Upper lobe of left lung (tissue), 6 donors: ENCODE measurements around the gene SYT6. TPM values are rescaled to one million over a fixed set of nuclear protein-coding genes. Genes with fewer than 3 reads are reported as not detected.

Experiments used
- ATAC-seq, 2 donors: fragments of 200-7000 bp; cut with Tn5 transposase; one replicate each; pipeline ENCODE4 v1.9.1; 2022; ENCODE audit warnings: mild to moderate bottlenecking in 2 of 2, moderate library complexity in 2 of 2; ENCODE audit not compliant: low FRiP score in 2 of 2
- DNase-seq, 2 donors: peaks; one replicate each; pipeline ENCODE4 v3.0.0-alpha.2; 2019 to 2020
- H3K27ac ChIP-seq, 4 donors: fragments of 200-600 bp; sonication (generic); one replicate each; pipeline ENCODE4 v1.5.1; 2016 to 2019
- H3K27me3 ChIP-seq, 4 donors: fragments of 200-600 bp; sonication (generic); one replicate each; pipeline ENCODE4 v1.5.1; 2017 to 2019
- H3K36me3 ChIP-seq, 4 donors: fragments of 200-600 bp; sonication (generic); one replicate each; pipeline ENCODE4 v1.5.1; 2016 to 2019
- H3K4me1 ChIP-seq, 4 donors: fragments of 200-600 bp; sonication (generic); one replicate each; pipeline ENCODE4 v1.5.1; 2018 to 2019
- H3K4me3 ChIP-seq, 4 donors: fragments of 200-600 bp; sonication (generic); one replicate each; pipeline ENCODE4 v1.5.1; 2017 to 2019; ENCODE audit warnings: mild to moderate bottlenecking in 2 of 4, moderate library complexity in 1 of 4
- H3K9me3 ChIP-seq, 4 donors: fragments of 200-600 bp; sonication (generic); one replicate each; pipeline ENCODE4 v1.5.1; 2018 to 2019
- EP300 ChIP-seq, 4 donors: sonication (generic); formaldehyde crosslinking; IDR thresholded peaks; one replicate each; pipeline ENCODE4 v1.5.1; 2017; ENCODE audit warnings: antibody characterized with exemption in 4 of 4, control low read depth in 2 of 4
- POLR2A ChIP-seq, 4 donors: fragments of 450-650 bp; IDR thresholded peaks; one replicate each; pipeline ENCODE4 v1.5.1; 2016 to 2017; ENCODE audit warnings: antibody characterized with exemption in 4 of 4, mild to moderate bottlenecking in 2 of 4
- POLR2AphosphoS5 ChIP-seq, 2 donors: sonication (generic); formaldehyde crosslinking; IDR thresholded peaks; one replicate each; pipeline ENCODE4 v1.5.1; 2017; ENCODE audit warnings: antibody characterized with exemption in 2 of 2
- WGBS, 2 donors: methylation state at CpG; one replicate each; pipeline ENCODE4 v1.1.5; 2017 to 2018; 5-methylcytosine and 5-hydroxymethylcytosine counted together
- total RNA-seq, 6 donors: library from RNA; depleted of rRNA in 4 of 6; stranded (reverse); fragments of >200 nt in 4 of 6; gene quantifications; one replicate each; pipeline versions ENCODE4 v1.1.0 to v1.2.1, GENCODE V29; 2016 to 2021
- TF ChIP-seq, protein P1 (sequence below), 6 experiments: fragments of 450-650 bp in 4 of 6; fragments of 200-600 bp in 2 of 6; sonication (generic) in 2 of 6; IDR thresholded peaks; one replicate each; pipeline ENCODE4 v1.5.1; 2016 to 2019; ENCODE audit warnings: antibody characterized with exemption in 6 of 6
- donor health status: DM: no; HTN: no; CAD: no; lungs with moderate emphysema.
- donor health status: DM: no; HTN: yes; CAD: no; lungs with severe emphysema.

SYT6 gene
- total RNA-seq, 6 donors from 2014 or later, result 0.07 TPM; not detected in 5

DNA sequence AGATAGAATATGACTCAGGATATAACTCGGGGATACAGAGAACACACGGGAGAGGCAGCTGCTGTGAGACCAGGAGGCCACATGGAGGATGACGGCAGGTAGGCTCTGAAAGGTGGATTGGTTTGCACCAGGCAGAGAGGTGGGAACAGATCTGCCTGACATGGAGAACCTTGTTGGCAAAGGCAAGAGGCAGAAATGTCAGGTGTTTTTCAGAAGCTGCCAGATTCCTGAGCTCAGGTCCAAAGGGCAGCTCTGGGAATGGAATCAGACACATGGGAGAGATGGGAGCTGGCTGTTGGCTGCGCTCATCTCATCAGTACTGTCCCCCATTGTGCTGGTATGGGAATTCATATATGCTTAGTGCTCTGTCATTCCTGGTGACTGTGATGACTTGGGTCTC lies 19.2 kb downstream of the SYT6 start:
- H3K36me3 ChIP-seq, result no peaks in the 10 kb centered on the region
- no peak for ATAC-seq
- TF ChIP-seq POLR2A (IDR thresholded peaks at IDR 0.05) (no peak), EP300 (IDR thresholded peaks at IDR 0.05) (no peak), POLR2AphosphoS5 (IDR thresholded peaks at IDR 0.05) (no peak)
- TF ChIP-seq, protein P1, sequence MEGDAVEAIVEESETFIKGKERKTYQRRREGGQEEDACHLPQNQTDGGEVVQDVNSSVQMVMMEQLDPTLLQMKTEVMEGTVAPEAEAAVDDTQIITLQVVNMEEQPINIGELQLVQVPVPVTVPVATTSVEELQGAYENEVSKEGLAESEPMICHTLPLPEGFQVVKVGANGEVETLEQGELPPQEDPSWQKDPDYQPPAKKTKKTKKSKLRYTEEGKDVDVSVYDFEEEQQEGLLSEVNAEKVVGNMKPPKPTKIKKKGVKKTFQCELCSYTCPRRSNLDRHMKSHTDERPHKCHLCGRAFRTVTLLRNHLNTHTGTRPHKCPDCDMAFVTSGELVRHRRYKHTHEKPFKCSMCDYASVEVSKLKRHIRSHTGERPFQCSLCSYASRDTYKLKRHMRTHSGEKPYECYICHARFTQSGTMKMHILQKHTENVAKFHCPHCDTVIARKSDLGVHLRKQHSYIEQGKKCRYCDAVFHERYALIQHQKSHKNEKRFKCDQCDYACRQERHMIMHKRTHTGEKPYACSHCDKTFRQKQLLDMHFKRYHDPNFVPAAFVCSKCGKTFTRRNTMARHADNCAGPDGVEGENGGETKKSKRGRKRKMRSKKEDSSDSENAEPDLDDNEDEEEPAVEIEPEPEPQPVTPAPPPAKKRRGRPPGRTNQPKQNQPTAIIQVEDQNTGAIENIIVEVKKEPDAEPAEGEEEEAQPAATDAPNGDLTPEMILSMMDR (IDR thresholded peaks at IDR 0.05), result no peak
- H3K27ac ChIP-seq, result no peak overlapping the region
- no peak for DNase-seq
- no peaks in the 10 kb centered on the region for H3K9me3 ChIP-seq
- H3K4me1 ChIP-seq, result no peaks in the 10 kb centered on the region
- 89 to 90% methylated on average over 4 of the region's 4 CpGs for WGBS, 2 donors
- no peak overlapping the region for H3K4me3 ChIP-seq
- no peaks in the 10 kb centered on the region for H3K27me3 ChIP-seq

DNA sequence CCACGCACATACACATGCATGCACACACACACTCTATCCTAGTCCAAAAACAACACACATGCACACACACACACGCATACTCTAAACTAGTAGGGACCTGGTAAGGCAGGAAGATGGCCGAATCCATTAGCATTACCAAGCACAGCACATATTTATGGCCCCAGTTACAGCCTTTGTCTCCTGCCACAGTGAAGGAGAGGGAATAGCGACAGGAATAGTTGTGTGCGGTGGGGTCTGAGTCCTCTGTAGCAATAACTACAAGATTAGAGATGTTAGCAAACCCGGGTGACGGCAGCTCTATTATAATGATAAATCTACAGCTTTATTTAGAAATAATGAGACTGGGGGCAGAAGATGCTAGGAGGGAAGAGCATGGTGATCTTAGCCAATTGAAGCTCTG lies 20.5 kb downstream of the SYT6 start:
- no peaks in the 10 kb centered on the region for H3K4me1 ChIP-seq
- H3K4me3 ChIP-seq, result no peak overlapping the region
- no peak overlapping the region for H3K27ac ChIP-seq
- TF ChIP-seq, protein P1 (IDR thresholded peaks at IDR 0.05), result no peak
- ATAC-seq, result no peak
- WGBS, 2 donors, result 90 to 94% methylated on average over 7 of the region's 7 CpGs
- no peaks in the 10 kb centered on the region for H3K9me3 ChIP-seq
- no peak for DNase-seq
- H3K36me3 ChIP-seq, result no peaks in the 10 kb centered on the region
- no peaks in the 10 kb centered on the region for H3K27me3 ChIP-seq

DNA sequence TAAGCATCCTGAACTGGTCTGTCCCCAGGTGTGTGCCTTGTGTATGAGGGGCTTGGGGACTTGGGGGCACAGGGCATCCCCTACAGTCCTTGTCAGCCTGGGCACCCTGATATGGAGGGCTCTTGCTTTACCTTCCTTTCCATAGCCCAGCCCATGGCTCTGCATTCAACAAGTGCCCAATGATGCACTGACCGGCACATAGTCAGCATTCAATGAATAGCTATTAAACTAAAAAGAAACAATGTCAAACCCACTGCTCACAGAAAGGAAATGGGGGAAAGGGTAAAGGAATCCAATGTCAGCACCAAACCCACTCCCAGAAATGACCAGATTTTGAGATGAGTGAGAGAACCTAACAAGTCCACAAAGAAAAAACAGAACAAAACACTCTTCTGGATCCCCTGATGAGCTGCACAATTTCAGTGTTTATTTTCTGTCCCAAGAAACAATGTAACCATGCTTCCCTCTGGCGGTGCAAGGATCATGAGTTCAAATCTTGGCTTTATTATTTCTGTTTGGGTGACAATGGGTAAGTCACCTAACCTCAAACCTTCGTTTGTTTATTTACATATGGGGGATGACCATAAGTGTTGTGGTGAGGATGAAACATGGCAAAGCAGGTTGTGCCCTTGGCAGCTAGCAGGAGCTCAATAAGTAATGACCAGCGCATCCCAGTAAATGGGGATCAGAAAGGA lies 22.0 kb downstream of the SYT6 start:
- WGBS, 2 donors, result 88 to 89% methylated on average over 4 of the region's 4 CpGs
- H3K9me3 ChIP-seq, result no peaks in the 10 kb centered on the region
- no peaks in the 10 kb centered on the region for H3K27me3 ChIP-seq
- DNase-seq (no peak), ATAC-seq (no peak)
- H3K4me1 ChIP-seq, result no peaks in the 10 kb centered on the region
- H3K36me3 ChIP-seq, result no peaks in the 10 kb centered on the region
- H3K4me3 ChIP-seq, result no peak overlapping the region
- H3K27ac ChIP-seq, result no peak overlapping the region
- TF ChIP-seq EP300 (IDR thresholded peaks at IDR 0.05) (no peak), POLR2A (IDR thresholded peaks at IDR 0.05) (no peak), POLR2AphosphoS5 (IDR thresholded peaks at IDR 0.05) (no peak)
- TF ChIP-seq, protein P1 (IDR thresholded peaks at IDR 0.05), result no peak

DNA sequence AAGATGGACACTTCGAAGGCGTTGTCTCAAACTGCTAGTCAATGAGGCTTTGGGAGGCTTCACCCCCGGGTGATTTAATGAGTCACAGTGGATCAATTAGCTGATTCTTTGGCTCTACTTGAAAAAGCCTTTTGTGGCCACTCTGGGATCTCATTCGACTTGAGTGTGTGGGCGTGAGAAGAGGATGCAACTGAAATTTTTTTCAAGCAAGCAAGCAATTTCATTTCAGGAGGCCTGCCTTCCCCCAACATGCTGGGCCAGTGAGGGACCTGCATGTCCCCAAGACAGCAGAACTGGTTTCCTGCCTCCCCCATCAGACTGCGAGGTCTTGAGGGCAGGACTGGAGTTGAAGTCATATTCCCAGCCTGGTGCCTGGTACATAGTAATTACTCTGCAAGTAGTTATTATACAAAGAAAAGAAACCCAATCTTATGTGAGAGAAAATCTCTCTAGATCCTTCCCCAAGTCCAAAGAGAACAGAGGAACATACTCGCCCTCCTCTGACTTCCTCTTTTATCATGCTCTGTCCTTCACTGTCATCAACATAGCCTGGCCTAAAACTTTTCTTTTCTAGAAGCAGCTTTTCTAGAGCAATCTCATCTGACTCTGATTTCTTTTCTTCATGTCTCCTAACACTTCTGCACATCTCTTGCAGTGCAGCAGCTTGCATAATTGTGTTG lies 22.7 kb downstream of the SYT6 start:
- no peak overlapping the region for H3K27ac ChIP-seq
- H3K9me3 ChIP-seq, result no peaks in the 10 kb centered on the region
- H3K4me1 ChIP-seq, result no peaks in the 10 kb centered on the region
- WGBS, 2 donors, result 71 to 73% methylated on average over 7 of the region's 7 CpGs
- H3K27me3 ChIP-seq, result no peaks in the 10 kb centered on the region
- TF ChIP-seq, protein P1 (IDR thresholded peaks at IDR 0.05), result no peak
- TF ChIP-seq POLR2AphosphoS5 (IDR thresholded peaks at IDR 0.05), result no peak
- no peak for TF ChIP-seq EP300 (IDR thresholded peaks at IDR 0.05)
- no peak for TF ChIP-seq POLR2A (IDR thresholded peaks at IDR 0.05)
- DNase-seq (no peak), ATAC-seq (no peak)
- H3K36me3 ChIP-seq, result no peaks in the 10 kb centered on the region
- no peak overlapping the region for H3K4me3 ChIP-seq

DNA sequence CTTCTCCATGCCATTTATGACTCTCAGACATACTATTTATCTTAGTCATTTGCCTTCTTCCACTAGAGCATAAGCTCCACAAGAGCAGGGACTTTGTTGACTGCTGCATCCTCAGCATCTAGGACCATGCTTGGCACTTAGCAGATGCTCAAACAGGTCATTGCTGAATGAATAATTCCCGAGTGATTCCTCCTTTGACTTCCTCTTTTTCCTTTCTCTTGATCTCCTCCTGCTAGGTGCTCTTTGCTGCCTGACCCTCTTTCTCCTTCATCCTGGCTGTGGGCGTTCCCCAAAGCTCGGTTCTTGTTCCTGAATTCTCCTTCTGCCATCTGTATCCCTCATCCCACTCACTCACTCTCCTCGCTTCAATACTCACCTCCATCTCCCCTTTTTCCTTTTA lies 23.5 kb downstream of the SYT6 start:
- DNase-seq, result no peak
- Histone ChIP-seq H3K4me1 (no peaks in the 10 kb centered on the region), H3K9me3 (no peaks in the 10 kb centered on the region), H3K36me3 (no peaks in the 10 kb centered on the region), H3K27me3 (no peaks in the 10 kb centered on the region), H3K4me3 (no peak overlapping the region), H3K27ac (no peak overlapping the region)
- no peak for TF ChIP-seq POLR2AphosphoS5 (IDR thresholded peaks at IDR 0.05)
- TF ChIP-seq, protein P1 (IDR thresholded peaks at IDR 0.05), result no peak
- TF ChIP-seq EP300 (IDR thresholded peaks at IDR 0.05), result no peak
- TF ChIP-seq POLR2A (IDR thresholded peaks at IDR 0.05), result no peak
- ATAC-seq, result no peak
- 78 to 90% methylated on average over 4 of the region's 4 CpGs for WGBS, 2 donors
